ENCODE results near the gene GSTT4. TPM values are rescaled to one million over a fixed set of nuclear protein-coding genes. Genes with fewer than 3 reads are reported as not detected.

GSTT4 gene
- total RNA-seq, 1 experiment from 2014 or later: not detected

- Histone ChIP-seq H3K4me1 (ENCODE audit: insufficient read depth, low read length) (peaks cover 3% of the 10 kb centered on the region; the same call in 1 of the 2 replicates), H3K9me3 (ENCODE audit: control insufficient read depth, low read depth, low read length) (no peaks in the 10 kb centered on the region), H2BK15ac (ENCODE audit: low read depth, low read length) (no peak overlapping the region), H3K79me2 (ENCODE audit: insufficient read depth, low read length) (no peaks in the 10 kb centered on the region), H3K14ac (ENCODE audit: insufficient read depth, low read length) (no peak overlapping the region), H2BK120ac (ENCODE audit: low read depth, low read length, poor library complexity, severe bottlenecking) (no peak overlapping the region), H3K23ac (ENCODE audit: insufficient read length, low read depth, low read length) (no peak overlapping the region), H3K18ac (ENCODE audit: insufficient read length, low read depth, low read length) (peak overlapping the region; percentile 16), H3K79me1 (ENCODE audit: insufficient read depth, low read depth, low read length, poor library complexity, severe bottlenecking) (no peaks in the 10 kb centered on the region), H2BK5ac (ENCODE audit: insufficient read length, low read length) (no peak overlapping the region), H4K91ac (ENCODE audit: insufficient read length, low read depth, low read length) (no peak overlapping the region), H2BK20ac (ENCODE audit: low read depth, low read length, poor library complexity, severe bottlenecking) (no peak overlapping the region), H3K27me3 (ENCODE audit: insufficient read depth, low read length) (no peaks in the 10 kb centered on the region; the same call in 1 of the 2 replicates), H2BK12ac (ENCODE audit: insufficient read length, low read depth, low read length) (no peak overlapping the region), H2AFZ (ENCODE audit: low read length) (no peak overlapping the region), H4K20me1 (ENCODE audit: control insufficient read depth, insufficient read depth, insufficient read length) (peaks cover 2% of the 10 kb centered on the region), H4K5ac (ENCODE audit: insufficient read length, low read depth, low read length) (no peak overlapping the region), H3K27ac (ENCODE audit: insufficient read length, low read depth, low read length) (no peak overlapping the region), H3K23me2 (ENCODE audit: insufficient read length, low read depth, low read length, poor library complexity, severe bottlenecking) (no peaks in the 10 kb centered on the region), H3K9ac (ENCODE audit: extremely low read depth, insufficient read length, low read length) (no peak overlapping the region), H3K4ac (ENCODE audit: low read depth, low read length) (no peak overlapping the region), H3K4me2 (ENCODE audit: insufficient read depth, insufficient read length, low read length) (no peak overlapping the region), H2AK5ac (ENCODE audit: insufficient read length, low read length) (no peak overlapping the region), H3T11ph (ENCODE audit: low read length) (no peak overlapping the region), H4K8ac (replicated peaks; ENCODE audit: insufficient read length, low read depth, low read length) (no peak overlapping the region), H3K56ac (ENCODE audit: insufficient read length, low read depth, low read length) (no peak overlapping the region)
- 0 out of 7 replicates have a peak overlapping the region, but pooled peaks of 1 of the 3 experiments have one; percentile 35 for H3K27ac Mint-ChIP-seq
- peaks cover 10% of the 10 kb centered on the region for H3K27me3 Mint-ChIP-seq (ENCODE audit: low read depth)
- no peaks in the 10 kb centered on the region for H3K9me3 Mint-ChIP-seq
- DNase-seq: no peak
- no peak overlapping the region for H3K4me3 Mint-ChIP-seq
- no peaks in the 10 kb centered on the region; a peak in 3 of 7 replicates for H3K36me3 Mint-ChIP-seq (ENCODE audit: insufficient read depth in 1 of 3, low read depth in 3 of 3)
- H3K4me1 Mint-ChIP-seq: peaks cover 12 to 20% of the 10 kb centered on the region in 2 experiments
- no peak for TF ChIP-seq CTCF (conservative IDR thresholded peaks at IDR 0.05)
- no CpG with 5 or more reads among the region's 9 CpGs for WGBS (ENCODE audit: extremely low coverage, insufficient read length, low lambda C conversion rate)
Observed at GRCh38 chr22:24003887-24004286, 1.4 kb downstream of the GSTT4 start.
